Measurements from ENCODE around the gene SMIM35. TPM values are rescaled to one million over a fixed set of nuclear protein-coding genes. Genes with fewer than 3 reads are reported as not detected.

SMIM35 gene
- polyA plus RNA-seq, 2 donors = 0.01 to 0.02 TPM

DNA sequence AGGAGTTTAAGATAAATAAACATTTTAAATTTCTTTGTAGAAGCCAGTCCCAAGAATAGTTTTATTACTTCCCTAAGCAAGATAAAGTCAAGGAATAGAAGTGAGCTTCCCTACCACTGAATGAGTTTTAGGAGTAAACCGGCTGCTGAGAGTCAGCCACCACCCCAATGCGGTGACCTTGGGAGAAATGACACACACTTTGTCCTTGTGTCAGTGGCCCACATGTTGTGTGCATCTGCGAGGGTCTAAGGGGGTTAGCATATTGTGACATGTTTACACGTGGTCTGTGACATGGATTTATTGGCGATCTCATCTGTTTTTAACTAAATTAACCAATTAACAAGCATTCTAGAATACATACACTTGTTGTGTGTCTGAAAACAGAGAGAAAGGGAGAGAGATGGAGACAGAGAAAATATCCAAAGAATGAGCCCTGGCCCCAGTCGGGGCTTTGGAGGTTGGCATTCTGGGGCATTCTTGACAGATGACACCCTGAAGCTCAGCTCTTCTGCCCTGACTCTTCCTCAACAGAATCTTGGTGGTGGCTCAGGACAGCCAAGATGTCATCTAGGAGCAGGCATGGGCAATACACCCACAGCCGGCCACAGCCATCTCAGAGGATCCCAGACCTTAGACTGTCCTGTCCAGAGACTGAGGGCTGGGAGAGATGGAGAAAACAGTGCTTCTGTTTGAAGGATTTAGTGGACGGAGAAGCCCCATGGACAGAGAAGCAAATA lies 39.6 kb downstream of the SMIM35 start:
- Histone ChIP-seq H3K9me3 (ENCODE audit: control insufficient read depth in 2 of 2, insufficient read depth in 1 of 2, low read depth in 1 of 2, low read length in 1 of 2) (no peaks in the 10 kb centered on the region), H3K4me3 (ENCODE audit: low read depth in 1 of 2, low read length in 2 of 2) (no peak overlapping the region), H3K4me1 (ENCODE audit: control insufficient read depth in 2 of 2, insufficient read depth in 2 of 2, low read length in 1 of 2) (no peaks in the 10 kb centered on the region), H3K27ac (ENCODE audit: low read depth in 2 of 2, low read length in 1 of 2) (no peak overlapping the region), H3K27me3 (ENCODE audit: control insufficient read depth in 1 of 2, insufficient read depth in 2 of 2, low read length in 2 of 2) (no peaks in the 10 kb centered on the region), H3K36me3 (ENCODE audit: control insufficient read depth in 2 of 2, insufficient read depth in 2 of 2, low read length in 1 of 2) (no peaks in the 10 kb centered on the region)
- WGBS, 2 donors = 75 to 81% methylated on average over 8 of the region's 8 CpGs

DNA sequence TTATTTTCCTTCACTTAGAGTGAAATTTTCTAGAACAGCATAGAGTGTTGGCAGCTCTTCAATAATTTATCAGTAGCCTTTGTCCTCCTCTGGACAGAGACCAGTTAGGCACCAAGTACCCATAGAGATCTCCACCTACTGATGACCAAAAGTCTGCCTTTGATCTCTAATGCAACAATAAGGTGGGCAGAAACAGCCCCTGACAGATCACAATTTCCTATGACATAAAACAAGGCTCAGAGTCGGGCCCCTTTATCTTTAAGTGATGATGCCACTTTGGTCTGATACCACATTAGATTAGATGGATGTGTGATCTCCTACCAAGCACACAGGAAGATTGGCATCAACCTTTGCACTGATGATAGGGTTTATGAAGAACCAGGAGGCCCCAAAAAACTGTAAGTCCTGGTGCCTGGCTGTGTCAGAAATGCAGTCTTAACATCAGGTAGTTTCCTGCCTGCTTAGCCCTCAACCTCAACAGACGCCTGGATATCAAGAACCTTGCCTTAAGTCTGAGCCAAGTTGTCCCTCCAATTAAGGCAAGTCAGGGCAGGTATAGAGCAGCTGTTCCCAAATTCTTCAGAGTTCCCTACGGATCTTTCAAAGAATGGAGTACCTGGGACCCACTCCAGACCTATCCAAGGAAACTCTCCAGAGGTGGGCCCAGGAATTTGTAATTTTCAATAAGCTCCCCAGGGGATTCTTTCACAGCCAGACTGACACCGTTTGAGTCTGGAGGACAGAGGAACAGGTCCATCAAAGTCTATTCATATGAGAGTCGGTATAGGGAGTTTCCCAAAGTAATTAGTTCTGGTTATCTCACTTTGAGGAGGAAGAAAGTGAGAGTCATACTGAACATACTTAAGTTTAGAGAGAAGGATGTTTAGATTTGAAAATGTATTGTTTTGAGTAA lies 40.5 kb downstream of the SMIM35 start:
- H3K27ac ChIP-seq (ENCODE audit: low read depth in 2 of 2, low read length in 1 of 2) = no peak overlapping the region
- H3K9me3 ChIP-seq (ENCODE audit: control insufficient read depth in 2 of 2, insufficient read depth in 1 of 2, low read depth in 1 of 2, low read length in 1 of 2) = no peaks in the 10 kb centered on the region
- H3K27me3 ChIP-seq (ENCODE audit: control insufficient read depth in 1 of 2, insufficient read depth in 2 of 2, low read length in 2 of 2) = no peaks in the 10 kb centered on the region
- no peak overlapping the region for H3K4me3 ChIP-seq (ENCODE audit: low read depth in 1 of 2, low read length in 2 of 2)
- H3K36me3 ChIP-seq (ENCODE audit: control insufficient read depth in 2 of 2, insufficient read depth in 2 of 2, low read length in 1 of 2) = no peaks in the 10 kb centered on the region
- no peaks in the 10 kb centered on the region for H3K4me1 ChIP-seq (ENCODE audit: control insufficient read depth in 2 of 2, insufficient read depth in 2 of 2, low read length in 1 of 2)
- WGBS, 2 donors = 37% methylated on average over 5 of the region's 5 CpGs

DNA sequence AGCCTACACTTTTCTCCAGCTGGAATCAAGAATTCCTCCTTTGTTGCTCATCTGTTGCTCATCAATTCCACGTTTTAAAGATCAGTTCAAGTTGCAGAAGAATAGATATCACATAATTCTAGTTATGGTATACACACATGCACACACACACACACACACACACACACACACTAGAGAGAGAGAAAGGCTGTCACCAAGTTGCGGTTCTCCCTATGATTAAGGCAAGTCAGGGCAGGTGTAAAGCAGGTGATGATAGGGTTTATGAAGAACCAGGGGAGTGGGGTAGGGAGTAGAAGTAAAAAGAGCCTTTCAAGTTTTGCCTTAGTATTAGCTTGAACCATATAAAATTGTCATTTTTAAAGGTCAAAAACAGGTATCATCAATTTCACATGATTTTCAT lies 41.6 kb downstream of the SMIM35 start:
- Histone ChIP-seq H3K36me3 (ENCODE audit: control insufficient read depth in 2 of 2, insufficient read depth in 2 of 2, low read length in 1 of 2) (no peaks in the 10 kb centered on the region), H3K27me3 (ENCODE audit: control insufficient read depth in 1 of 2, insufficient read depth in 2 of 2, low read length in 2 of 2) (no peaks in the 10 kb centered on the region), H3K27ac (ENCODE audit: low read depth in 2 of 2, low read length in 1 of 2) (no peak overlapping the region), H3K4me3 (ENCODE audit: low read depth in 1 of 2, low read length in 2 of 2) (no peak overlapping the region), H3K4me1 (ENCODE audit: control insufficient read depth in 2 of 2, insufficient read depth in 2 of 2, low read length in 1 of 2) (no peaks in the 10 kb centered on the region), H3K9me3 (ENCODE audit: control insufficient read depth in 2 of 2, insufficient read depth in 1 of 2, low read depth in 1 of 2, low read length in 1 of 2) (no peaks in the 10 kb centered on the region)
- 45 to 54% methylated on average over 2 of the region's 2 CpGs for WGBS, 2 donors

DNA sequence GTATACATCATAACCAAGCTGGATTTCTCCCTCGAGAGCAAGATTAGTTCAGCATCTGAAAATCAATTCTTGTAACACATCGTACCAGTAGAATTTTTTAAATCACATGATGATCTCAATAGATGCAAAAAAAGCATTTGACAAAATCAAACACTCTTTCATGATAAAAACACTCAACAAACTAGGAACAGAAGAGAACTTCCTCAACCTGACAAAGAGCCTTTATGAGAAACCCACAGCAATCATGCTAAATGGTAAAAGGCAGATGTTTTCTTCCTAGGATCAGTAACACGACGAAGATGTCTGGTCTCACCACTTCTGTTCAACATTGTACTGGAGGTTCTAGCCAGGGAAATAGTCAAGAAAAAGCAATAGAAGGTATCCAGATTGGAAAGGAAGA lies 44.0 kb downstream of the SMIM35 start:
- H3K27me3 ChIP-seq (ENCODE audit: control insufficient read depth in 1 of 2, insufficient read depth in 2 of 2, low read length in 2 of 2) = no peaks in the 10 kb centered on the region
- no peak overlapping the region for H3K27ac ChIP-seq (ENCODE audit: low read depth in 2 of 2, low read length in 1 of 2)
- no peaks in the 10 kb centered on the region for H3K36me3 ChIP-seq (ENCODE audit: control insufficient read depth in 2 of 2, insufficient read depth in 2 of 2, low read length in 1 of 2)
- no peak overlapping the region for H3K4me3 ChIP-seq (ENCODE audit: low read depth in 1 of 2, low read length in 2 of 2)
- H3K4me1 ChIP-seq (ENCODE audit: control insufficient read depth in 2 of 2, insufficient read depth in 2 of 2, low read length in 1 of 2) = no peaks in the 10 kb centered on the region
- 70 to 78% methylated on average over 4 of the region's 4 CpGs for WGBS, 2 donors
- H3K9me3 ChIP-seq (ENCODE audit: control insufficient read depth in 2 of 2, insufficient read depth in 1 of 2, low read depth in 1 of 2, low read length in 1 of 2) = no peaks in the 10 kb centered on the region

DNA sequence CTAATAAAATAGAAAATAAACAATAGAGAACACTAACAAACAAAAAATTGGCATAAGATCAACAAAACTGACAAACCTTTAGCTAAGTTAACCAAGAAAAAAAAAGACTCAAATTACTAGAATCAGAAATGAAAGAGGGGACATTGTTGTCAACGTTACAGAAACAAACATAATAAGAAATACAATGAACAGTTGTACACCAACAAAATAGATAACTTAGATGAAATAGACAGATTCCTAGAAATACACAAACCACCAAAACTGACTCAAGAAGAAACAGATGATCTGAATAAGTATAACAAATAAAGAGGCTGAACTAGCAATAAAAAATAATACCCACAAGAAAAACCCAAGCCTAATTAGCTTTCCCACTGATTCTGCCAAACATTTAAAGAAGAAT lies 44.6 kb downstream of the SMIM35 start:
- 64 to 69% methylated on average over 1 of the region's 1 CpG for WGBS, 2 donors
- no peak overlapping the region for H3K27ac ChIP-seq (ENCODE audit: low read depth in 2 of 2, low read length in 1 of 2)
- H3K4me3 ChIP-seq (ENCODE audit: low read depth in 1 of 2, low read length in 2 of 2) = no peak overlapping the region
- no peaks in the 10 kb centered on the region for H3K36me3 ChIP-seq (ENCODE audit: control insufficient read depth in 2 of 2, insufficient read depth in 2 of 2, low read length in 1 of 2)
- H3K27me3 ChIP-seq (ENCODE audit: control insufficient read depth in 1 of 2, insufficient read depth in 2 of 2, low read length in 2 of 2) = no peaks in the 10 kb centered on the region
- no peaks in the 10 kb centered on the region for H3K9me3 ChIP-seq (ENCODE audit: control insufficient read depth in 2 of 2, insufficient read depth in 1 of 2, low read depth in 1 of 2, low read length in 1 of 2)
- H3K4me1 ChIP-seq (ENCODE audit: control insufficient read depth in 2 of 2, insufficient read depth in 2 of 2, low read length in 1 of 2) = no peaks in the 10 kb centered on the region

DNA sequence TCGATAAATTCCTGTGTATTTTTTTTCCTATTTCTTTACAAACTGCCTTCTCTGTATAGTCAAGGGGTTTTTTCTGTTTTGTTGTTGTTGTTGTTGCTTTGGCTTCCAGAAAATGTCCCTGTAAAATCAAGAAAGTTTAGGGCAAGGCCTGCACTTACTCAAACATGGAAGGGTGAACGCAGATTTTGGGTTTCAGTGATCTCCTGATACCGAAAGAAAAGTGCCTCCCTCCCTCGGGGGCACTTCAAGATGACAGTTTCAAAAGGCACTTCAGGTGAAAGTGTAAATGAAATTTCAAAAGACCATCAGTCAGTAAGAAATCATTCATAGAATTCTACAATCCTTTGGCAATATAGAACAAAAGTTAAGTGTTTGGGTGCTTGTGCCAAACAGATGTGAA lies 53.3 kb downstream of the SMIM35 start:
- no peaks in the 10 kb centered on the region for H3K9me3 ChIP-seq (ENCODE audit: control insufficient read depth in 2 of 2, insufficient read depth in 1 of 2, low read depth in 1 of 2, low read length in 1 of 2)
- H3K4me1 ChIP-seq (ENCODE audit: control insufficient read depth in 2 of 2, insufficient read depth in 2 of 2, low read length in 1 of 2) = no peaks in the 10 kb centered on the region
- no peak overlapping the region for H3K27ac ChIP-seq (ENCODE audit: low read depth in 2 of 2, low read length in 1 of 2)
- no peak overlapping the region for H3K4me3 ChIP-seq (ENCODE audit: low read depth in 1 of 2, low read length in 2 of 2)
- 66 to 74% methylated on average over 4 of the region's 4 CpGs for WGBS, 2 donors
- H3K36me3 ChIP-seq (ENCODE audit: control insufficient read depth in 2 of 2, insufficient read depth in 2 of 2, low read length in 1 of 2) = no peaks in the 10 kb centered on the region
- no peaks in the 10 kb centered on the region for H3K27me3 ChIP-seq (ENCODE audit: control insufficient read depth in 1 of 2, insufficient read depth in 2 of 2, low read length in 2 of 2)

DNA sequence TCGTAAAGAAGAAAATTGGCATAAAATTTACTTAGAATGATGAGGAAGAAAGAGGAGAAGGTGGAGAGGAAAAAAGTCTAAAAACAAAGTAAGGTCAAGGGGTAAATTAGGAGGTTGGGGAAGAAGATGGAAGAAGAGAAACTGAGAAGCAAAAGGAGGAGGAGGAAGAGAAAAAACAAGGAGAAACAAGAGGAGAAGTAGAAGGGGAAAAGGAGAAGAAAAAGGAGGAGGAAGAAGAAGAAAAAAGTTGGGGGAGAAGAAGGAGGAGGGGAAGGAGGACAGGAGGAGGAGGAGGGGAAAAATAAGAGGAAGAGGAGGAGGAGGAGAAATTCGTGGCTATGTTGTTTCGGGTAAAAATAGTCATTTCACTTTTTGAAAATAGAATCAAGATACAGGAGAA lies 58.1 kb downstream of the SMIM35 start:
- WGBS, 2 donors = 74 to 77% methylated on average over 3 of the region's 3 CpGs
- no peaks in the 10 kb centered on the region for H3K36me3 ChIP-seq (ENCODE audit: control insufficient read depth in 2 of 2, insufficient read depth in 2 of 2, low read length in 1 of 2)
- H3K4me1 ChIP-seq (ENCODE audit: control insufficient read depth in 2 of 2, insufficient read depth in 2 of 2, low read length in 1 of 2) = no peaks in the 10 kb centered on the region
- H3K4me3 ChIP-seq (ENCODE audit: low read depth in 1 of 2, low read length in 2 of 2) = no peak overlapping the region
- no peaks in the 10 kb centered on the region for H3K27me3 ChIP-seq (ENCODE audit: control insufficient read depth in 1 of 2, insufficient read depth in 2 of 2, low read length in 2 of 2)
- no peaks in the 10 kb centered on the region for H3K9me3 ChIP-seq (ENCODE audit: control insufficient read depth in 2 of 2, insufficient read depth in 1 of 2, low read depth in 1 of 2, low read length in 1 of 2)
- H3K27ac ChIP-seq (ENCODE audit: low read depth in 2 of 2, low read length in 1 of 2) = no peak overlapping the region

DNA sequence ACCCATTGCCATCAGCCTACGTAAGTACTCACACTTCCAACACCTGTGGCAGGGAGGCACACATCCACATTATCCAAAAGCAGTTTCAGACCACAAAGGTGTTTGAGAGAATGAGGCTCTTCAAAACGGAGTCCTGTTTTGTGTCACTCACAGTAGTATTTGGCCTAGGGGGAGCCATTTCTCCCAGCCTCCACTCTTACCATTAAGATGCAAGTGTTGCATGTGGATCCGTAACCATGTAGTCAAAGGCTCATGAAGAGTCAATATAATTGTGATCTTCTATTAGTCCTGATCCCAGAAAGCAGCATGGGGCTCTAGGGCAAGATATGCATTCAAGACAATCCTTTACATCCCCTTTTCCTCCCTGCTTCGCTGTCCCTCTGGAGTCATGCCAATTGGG lies 59.1 kb downstream of the SMIM35 start:
- H3K4me3 ChIP-seq (ENCODE audit: low read depth in 1 of 2, low read length in 2 of 2) = no peak overlapping the region
- H3K4me1 ChIP-seq (ENCODE audit: control insufficient read depth in 2 of 2, insufficient read depth in 2 of 2, low read length in 1 of 2) = no peaks in the 10 kb centered on the region
- 87 to 88% methylated on average over 4 of the region's 4 CpGs for WGBS, 2 donors
- no peaks in the 10 kb centered on the region for H3K36me3 ChIP-seq (ENCODE audit: control insufficient read depth in 2 of 2, insufficient read depth in 2 of 2, low read length in 1 of 2)
- H3K27ac ChIP-seq (ENCODE audit: low read depth in 2 of 2, low read length in 1 of 2) = no peak overlapping the region
- H3K27me3 ChIP-seq (ENCODE audit: control insufficient read depth in 1 of 2, insufficient read depth in 2 of 2, low read length in 2 of 2) = no peaks in the 10 kb centered on the region
- H3K9me3 ChIP-seq (ENCODE audit: control insufficient read depth in 2 of 2, insufficient read depth in 1 of 2, low read depth in 1 of 2, low read length in 1 of 2) = no peaks in the 10 kb centered on the region

DNA sequence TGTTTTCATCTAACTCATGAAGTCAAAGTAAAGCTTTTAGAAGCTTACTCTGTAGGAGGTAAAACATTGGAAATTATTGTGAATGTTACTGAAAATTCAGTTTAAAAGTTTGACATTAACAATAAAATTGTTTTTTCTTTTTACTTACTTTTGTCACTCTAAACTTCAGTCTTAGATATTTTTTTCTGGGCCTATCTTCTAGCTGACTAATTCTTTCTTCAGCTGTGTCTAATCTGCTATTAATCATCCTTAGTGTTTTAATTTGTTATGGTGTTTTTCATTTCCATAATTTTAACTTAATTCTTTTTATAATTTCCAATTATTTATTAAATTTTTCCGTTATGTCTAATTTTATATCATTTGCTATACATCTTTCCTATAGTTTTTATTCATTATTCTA lies 65.6 kb downstream of the SMIM35 start:
- Histone ChIP-seq H3K27me3 (ENCODE audit: control insufficient read depth in 1 of 2, insufficient read depth in 2 of 2, low read length in 2 of 2) (no peaks in the 10 kb centered on the region), H3K4me1 (ENCODE audit: control insufficient read depth in 2 of 2, insufficient read depth in 2 of 2, low read length in 1 of 2) (no peaks in the 10 kb centered on the region), H3K9me3 (ENCODE audit: control insufficient read depth in 2 of 2, insufficient read depth in 1 of 2, low read depth in 1 of 2, low read length in 1 of 2) (no peaks in the 10 kb centered on the region), H3K36me3 (ENCODE audit: control insufficient read depth in 2 of 2, insufficient read depth in 2 of 2, low read length in 1 of 2) (no peaks in the 10 kb centered on the region), H3K4me3 (ENCODE audit: low read depth in 1 of 2, low read length in 2 of 2) (no peak overlapping the region), H3K27ac (ENCODE audit: low read depth in 2 of 2, low read length in 1 of 2) (no peak overlapping the region)
- WGBS, 2 donors = 96 to 100% methylated on average over 1 of the region's 1 CpG

All from esophagus (tissue), 2 donors.